GM10266 (cell line): Measurements from ENCODE around the gene LGALS7.
A peak's percentile ranks its signal among the peaks of the same experiment; 100 is the strongest.
"Not testable (repeated sequence)": the region's sequence is repeated elsewhere in the genome, so short reads cannot be mapped to it uniquely, and the experiment has no call there.

Experiments
- DNase-seq: peaks from one replicate; pipeline ENCODE4 v3.0.0; 2012; ENCODE audit errors: extremely low spot score
- CTCF ChIP-seq: IDR thresholded peaks from 2 replicates; pipeline ENCODE4 v1.5.1; 2012; ENCODE audit warnings: mild to moderate bottlenecking, low read depth; ENCODE audit not compliant: control insufficient read depth, insufficient read depth; ENCODE audit errors: missing control alignments

Gene LGALS7

GRCh38 chr19:38795549-38795948, 22.2 kb upstream of the LGALS7 start:
- TF ChIP-seq CTCF, result no peak
- no peak for DNase-seq

- no peak for DNase-seq
- TF ChIP-seq CTCF, result no peak
These were observed 20.4 kb upstream of the LGALS7 start for GRCh38 chr19:38793671-38794070.

DNA sequence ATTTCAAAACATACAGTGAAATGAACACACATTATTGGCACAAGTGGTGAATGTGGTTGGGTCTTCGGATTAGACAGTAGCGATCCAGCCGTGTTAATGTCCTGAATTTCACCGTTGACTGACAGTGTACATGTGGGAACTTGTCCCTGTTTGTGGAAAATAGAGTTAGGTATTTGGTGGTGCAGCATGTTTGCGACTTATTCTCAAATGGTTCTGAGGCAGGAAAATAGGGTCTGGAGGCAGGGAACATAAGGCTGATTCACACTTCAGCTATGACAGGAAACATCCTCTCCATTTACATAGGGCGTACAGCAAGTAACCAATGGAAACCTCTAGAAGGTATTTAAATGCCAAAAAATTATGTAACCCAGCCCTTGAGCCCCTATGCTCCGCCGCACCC, 19.9 kb upstream of the LGALS7 start:
- no peak for DNase-seq

DNA sequence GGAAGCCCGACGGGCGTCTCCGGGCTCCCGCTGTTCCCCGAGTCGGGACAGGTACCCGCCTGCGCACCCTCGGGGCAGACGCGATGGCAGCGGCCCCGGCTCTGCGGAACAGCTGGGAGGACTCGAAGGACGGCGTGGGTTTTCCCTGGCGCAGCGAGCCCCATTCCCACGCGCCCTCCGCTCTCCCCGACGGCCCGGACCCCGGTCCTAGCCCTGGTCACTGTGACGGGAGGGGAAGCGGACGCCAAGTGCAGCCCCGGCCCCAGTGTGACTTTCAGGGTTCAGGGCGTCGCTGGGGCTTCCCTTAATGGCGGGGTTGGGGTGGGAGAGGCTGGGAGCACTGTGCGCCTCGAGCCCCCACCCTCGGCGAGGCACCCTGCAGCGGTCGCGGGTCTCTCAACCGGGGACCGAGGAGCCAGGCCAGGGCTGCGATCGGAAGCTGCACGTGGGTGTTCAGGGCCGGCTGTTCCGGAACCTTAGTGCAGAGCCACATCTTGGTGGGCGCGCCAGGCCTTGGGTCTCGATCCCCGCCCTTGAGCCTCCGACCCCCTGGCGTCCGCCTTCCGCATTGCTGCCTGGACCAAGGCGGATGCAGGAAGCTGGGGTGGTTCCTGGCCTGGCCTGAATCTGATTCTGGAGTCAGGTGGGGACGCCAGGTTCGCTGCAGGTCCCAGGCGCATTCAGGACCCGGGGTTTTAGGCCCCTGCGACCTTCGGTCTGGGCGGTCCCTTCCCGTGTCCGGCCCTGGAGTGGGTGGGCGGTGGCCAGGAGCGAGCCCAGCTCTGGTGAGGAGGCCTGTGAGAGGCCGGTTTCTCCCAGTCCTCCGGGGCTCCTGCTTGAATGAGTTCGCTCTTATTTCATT, 19.2 kb upstream of the LGALS7 start:
- peak; percentile 25 for TF ChIP-seq CTCF
- peak; percentile 75 for DNase-seq

More for the DNA sequence above, 19.9 kb upstream of the LGALS7 start:
- TF ChIP-seq CTCF, result no peak

- not testable (repeated sequence) for DNase-seq
These were observed 18.2 kb upstream of the LGALS7 start for GRCh38 chr19:38791451-38792064.

- DNase-seq, result not testable (repeated sequence)
These were observed 17.4 kb upstream of the LGALS7 start for GRCh38 chr19:38790507-38791403.

DNA sequence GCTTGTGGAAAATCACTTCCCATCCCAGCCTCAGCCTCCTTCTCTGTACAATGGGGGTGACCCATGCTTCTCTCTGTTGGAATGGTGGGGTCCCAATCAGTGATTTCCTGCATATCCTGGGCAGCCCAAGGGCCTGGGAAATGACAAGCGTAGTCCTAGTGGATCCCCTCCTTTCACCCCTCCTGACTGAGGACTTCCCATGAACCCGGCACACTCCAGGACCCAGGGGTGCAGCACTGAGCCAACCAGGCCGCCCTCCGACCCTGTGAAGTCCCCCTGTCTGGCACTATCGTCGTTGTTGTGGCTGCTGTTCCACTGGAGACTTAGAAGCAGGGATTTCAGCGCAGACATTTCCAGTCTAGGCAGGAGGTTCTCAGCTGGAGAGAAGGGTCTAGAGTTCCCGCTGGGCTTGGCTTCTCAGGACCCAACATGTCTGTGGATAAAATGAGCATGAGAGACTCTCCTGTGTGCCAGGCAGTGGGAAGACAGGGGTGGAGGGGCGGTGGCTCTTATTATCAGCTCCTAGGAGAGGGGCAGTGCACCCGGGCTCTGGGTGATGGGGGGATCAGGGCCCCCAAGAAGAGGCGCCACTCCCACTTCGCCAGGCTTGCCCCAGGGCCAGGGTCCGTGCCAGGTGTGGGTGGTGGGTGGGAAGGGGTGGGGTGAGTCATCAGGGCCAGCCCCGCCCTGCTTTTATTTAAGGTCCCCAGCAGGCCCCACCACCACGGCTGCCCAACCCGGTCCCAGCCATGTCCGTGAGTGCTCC, 15.3 kb upstream of the LGALS7 start, which contains the start of gene LGALS7B:
Gene LGALS7B (plus strand): TSS at position 723 of the 766 bp plus-strand sequence. CDS start 27 bp downstream, at position 750.
- DNase-seq, result no peak
- no peak for TF ChIP-seq CTCF
